Medulla oblongata (tissue), 1 donor: ENCODE data around the gene CDX2.

Experiments
- DNase-seq: peaks from one replicate; pipeline ENCODE4 v3.0.0-alpha.2; 2015; ENCODE audit errors: extremely low spot score

CDX2 gene

GRCh38 chr13:27929868-27930267 is 39.2 kb downstream of the CDX2 start:
- no peak for DNase-seq

GRCh38 chr13:27928805-27929753 is 40.0 kb downstream of the CDX2 start:
- no peak for DNase-seq

GRCh38 chr13:27928353-27928804 is 40.7 kb downstream of the CDX2 start:
- no peak for DNase-seq

- no peak for DNase-seq
Observed at GRCh38 chr13:27927444-27928352, 41.4 kb downstream of the CDX2 start.

- no peak for DNase-seq
Observed at GRCh38 chr13:27926644-27927434, 42.3 kb downstream of the CDX2 start.

- DNase-seq = no peak
Observed at GRCh38 chr13:27925220-27925991, 43.7 kb downstream of the CDX2 start.

- no peak for DNase-seq
Observed at GRCh38 chr13:27924529-27925141, 44.5 kb downstream of the CDX2 start.

- DNase-seq = no peak
Observed at GRCh38 chr13:27923794-27924528, 45.2 kb downstream of the CDX2 start.

GRCh38 chr13:27922883-27923612 is 46.1 kb downstream of the CDX2 start:
- no peak for DNase-seq

GRCh38 chr13:27921961-27922882 is 46.9 kb downstream of the CDX2 start:
- DNase-seq = no peak

- DNase-seq = no peak
Observed at GRCh38 chr13:27921421-27921960, 47.6 kb downstream of the CDX2 start.

GRCh38 chr13:27920677-27921420 is 48.3 kb downstream of the CDX2 start:
- no peak for DNase-seq

GRCh38 chr13:27919934-27920676 is 49.0 kb downstream of the CDX2 start, which contains the start of gene PDX1:
Gene PDX1, plus strand, starts transcription at chr13:27920000. Its CDS starts 139 bp downstream, at chr13:27920139.
- no peak for DNase-seq

GRCh38 chr13:27919659-27919933 is 49.5 kb downstream of the CDX2 start:
- no peak for DNase-seq

GRCh38 chr13:27918918-27919658 is 50.0 kb downstream of the CDX2 start:
- DNase-seq = no peak
